GM19043 (cell line): Measurements from ENCODE around the gene MDM4.
"Not testable (repeated sequence)": the region's sequence is repeated elsewhere in the genome, so short reads cannot be mapped to it uniquely, and the experiment has no call there.

ENCODE experiments used
- ATAC-seq: cut with Tn5 transposase; IDR thresholded peaks from one replicate; pipeline ENCODE4 v1.9.1; 2021; ENCODE audit warnings: low read depth; ENCODE audit not compliant: unreplicated experiment

The MDM4 gene

GRCh38 chr1:204516180-204516879 is at the start of gene MDM4:
Gene MDM4 (plus strand): TSS chr1:204516406. CDS start chr1:204525519, 9,113 bp downstream.
- ATAC-seq: peak; percentile 83

- ATAC-seq: no peak
Measured at GRCh38 chr1:204466416-204467405, 49.5 kb upstream of the MDM4 start.

- ATAC-seq: no peak
Measured at GRCh38 chr1:204468206-204468605, 48.0 kb upstream of the MDM4 start.

DNA sequence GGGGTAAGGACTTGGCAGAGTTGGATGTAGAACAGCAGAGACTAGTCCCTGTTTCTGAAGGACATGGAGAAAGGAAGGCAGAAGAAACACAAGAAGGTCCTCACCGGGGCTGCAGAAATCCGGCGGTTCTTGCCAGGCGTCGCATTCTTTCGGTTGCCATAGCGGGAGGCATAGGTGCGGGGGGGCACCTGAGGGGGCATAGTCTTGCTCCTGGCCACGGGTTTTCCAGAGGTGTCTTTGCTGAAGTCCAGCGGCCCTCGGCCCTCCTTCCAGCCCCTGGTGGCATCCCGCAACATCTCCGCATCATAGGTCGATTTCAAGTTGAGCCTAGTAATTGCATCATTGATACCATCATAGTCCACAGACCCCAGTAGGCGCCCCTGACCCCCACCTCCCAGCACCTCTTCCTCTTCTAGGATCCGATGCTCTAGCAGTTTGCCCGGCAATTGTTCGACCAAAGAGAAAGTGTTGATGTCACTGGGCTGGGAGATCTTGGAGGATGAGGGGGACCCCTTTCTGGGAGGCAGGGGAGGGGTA is 47.4 kb upstream of the MDM4 start:
- ATAC-seq: no peak

DNA sequence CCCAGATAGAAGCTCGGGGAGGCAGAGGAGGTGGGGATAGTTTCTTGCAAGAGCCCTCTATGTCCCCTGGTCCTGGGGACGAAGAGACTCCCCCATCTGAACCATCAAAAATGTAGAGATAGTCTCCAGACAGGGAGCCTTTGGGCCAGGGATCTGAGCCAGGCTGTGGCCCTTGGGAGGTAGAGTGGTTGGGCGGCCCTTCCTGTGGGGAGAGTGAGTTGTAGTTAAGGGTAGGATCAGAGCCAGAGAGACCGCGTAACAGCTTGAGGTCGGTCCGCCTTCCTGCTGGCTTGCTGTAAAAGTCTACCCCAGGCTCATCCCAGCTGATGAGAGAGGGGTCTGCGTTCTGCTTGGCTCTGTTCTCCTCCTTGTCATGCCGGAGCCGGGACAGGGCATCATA is 46.9 kb upstream of the MDM4 start:
- no peak for ATAC-seq

- no peak for ATAC-seq
Measured at GRCh38 chr1:204471687-204472086, 44.5 kb upstream of the MDM4 start.

- ATAC-seq: no peak
Measured at GRCh38 chr1:204472660-204473059, 43.5 kb upstream of the MDM4 start.

- no peak for ATAC-seq
Measured at GRCh38 chr1:204473400-204473965, 42.7 kb upstream of the MDM4 start.

- no peak for ATAC-seq
Measured at GRCh38 chr1:204475656-204476432, 40.4 kb upstream of the MDM4 start.

- ATAC-seq: no peak
Measured at GRCh38 chr1:204476563-204476962, 39.6 kb upstream of the MDM4 start.

DNA sequence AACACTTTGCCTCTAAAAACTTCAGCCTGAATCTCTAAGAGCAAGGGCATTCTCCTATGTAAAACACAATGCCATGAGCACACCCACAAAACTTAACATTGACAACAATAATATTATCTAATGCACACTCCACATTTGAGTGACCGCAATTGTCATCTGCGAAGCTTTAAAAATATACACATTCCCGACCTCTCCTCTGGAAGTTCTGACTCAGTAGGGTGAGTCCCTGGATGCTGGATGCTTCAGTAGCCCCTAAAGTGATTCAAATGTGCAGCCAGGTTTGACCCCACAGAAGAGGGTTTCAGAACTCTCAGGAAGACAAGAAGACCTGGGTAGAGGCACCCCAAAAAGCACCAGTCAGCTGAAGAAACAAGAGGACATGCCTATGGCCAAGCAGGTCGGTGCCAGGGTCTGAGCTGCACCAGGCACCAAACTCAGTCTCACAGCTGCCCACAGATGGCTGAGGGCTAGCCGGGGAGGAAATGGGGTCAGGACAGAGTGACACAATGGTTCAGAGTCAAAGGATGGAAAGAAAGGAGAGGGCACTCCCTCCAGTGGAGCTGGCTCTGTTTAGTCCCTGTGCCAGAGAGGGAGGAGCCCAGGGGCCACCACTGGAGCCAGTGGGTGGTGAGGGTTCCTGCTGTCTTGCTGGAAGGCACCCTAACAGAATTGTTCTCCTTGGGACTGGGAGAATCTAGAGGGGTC is 39.0 kb upstream of the MDM4 start:
- no peak for ATAC-seq

DNA sequence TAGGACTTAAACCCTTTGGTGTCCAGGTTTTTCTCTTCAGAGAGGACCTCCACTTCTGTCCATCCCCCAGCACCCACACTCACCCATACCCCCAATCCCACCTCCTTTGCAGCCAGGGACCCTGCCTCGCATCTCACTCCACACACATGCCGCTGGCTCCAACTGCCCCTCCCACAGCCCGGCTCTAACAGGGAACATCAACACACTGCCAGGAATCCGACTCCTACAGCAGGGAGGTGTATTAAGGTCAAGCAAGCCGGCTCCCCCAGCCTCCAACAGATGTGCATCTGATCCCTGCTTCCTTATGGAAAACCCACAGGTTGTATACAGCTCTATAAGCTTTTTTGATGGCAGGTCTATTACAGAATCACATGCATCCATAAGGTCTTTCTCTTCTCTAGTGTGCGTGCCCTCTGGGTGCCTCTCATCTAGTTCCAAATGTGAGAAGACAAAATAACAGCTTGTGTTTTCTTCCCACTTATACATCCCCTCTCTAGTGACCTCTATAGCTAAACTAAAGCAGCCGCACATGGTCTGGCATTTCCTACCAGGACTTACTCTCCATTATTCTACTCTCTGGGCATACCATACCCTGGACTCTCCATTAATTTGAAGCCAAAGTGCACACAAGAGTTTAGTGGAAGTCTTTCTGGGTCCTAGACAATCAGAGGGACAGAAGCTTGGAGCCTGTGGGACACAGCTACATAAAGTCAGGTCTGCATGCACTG is 37.9 kb upstream of the MDM4 start:
- no peak for ATAC-seq

- ATAC-seq: no peak
Measured at GRCh38 chr1:204478921-204479320, 37.3 kb upstream of the MDM4 start.

- no peak for ATAC-seq
Measured at GRCh38 chr1:204479387-204480136, 36.6 kb upstream of the MDM4 start.

DNA sequence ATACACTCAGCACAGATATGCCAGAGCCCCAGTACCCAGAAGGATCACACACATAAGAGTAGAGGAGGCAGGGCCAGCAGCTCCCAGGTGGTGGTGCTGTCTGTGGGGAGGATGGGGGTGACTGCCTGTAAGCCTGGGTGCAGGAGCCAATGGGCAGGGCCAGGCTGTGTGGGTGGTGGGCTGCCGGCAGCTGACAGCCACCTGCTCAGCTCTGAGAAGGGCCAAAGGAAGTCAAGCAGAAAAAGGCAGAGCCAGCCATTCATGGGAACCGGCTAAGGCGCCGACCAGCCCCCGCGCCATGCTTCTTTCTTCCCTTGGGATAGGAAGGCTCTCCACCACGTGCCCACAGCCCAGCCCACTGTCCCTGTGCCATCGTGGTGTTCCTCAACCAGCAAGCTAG is 35.7 kb upstream of the MDM4 start:
- ATAC-seq: peak; percentile 65

GRCh38 chr1:204483791-204484190 is 32.4 kb upstream of the MDM4 start:
- no peak for ATAC-seq

- ATAC-seq: not testable (repeated sequence)
Measured at GRCh38 chr1:204486513-204487255, 29.5 kb upstream of the MDM4 start.

DNA sequence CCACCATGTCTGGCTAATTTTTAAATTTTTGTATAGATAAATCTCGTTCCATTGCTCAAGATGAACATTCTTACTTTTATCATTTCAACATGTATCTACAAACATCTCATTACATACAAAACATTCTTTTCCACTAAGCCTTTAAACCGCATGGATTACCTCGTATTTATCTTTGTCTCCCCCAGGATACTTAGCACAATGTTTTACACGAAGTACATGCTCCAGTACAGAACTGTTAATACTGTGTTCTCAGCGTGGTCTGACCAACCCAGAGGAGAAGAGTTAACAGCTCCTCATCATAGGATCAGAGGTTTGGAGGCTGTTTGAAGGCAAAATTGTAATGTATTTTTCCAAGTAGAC is 29.0 kb upstream of the MDM4 start:
- ATAC-seq: no peak
